ENCODE measurements around the gene MIEF2.

DNA sequence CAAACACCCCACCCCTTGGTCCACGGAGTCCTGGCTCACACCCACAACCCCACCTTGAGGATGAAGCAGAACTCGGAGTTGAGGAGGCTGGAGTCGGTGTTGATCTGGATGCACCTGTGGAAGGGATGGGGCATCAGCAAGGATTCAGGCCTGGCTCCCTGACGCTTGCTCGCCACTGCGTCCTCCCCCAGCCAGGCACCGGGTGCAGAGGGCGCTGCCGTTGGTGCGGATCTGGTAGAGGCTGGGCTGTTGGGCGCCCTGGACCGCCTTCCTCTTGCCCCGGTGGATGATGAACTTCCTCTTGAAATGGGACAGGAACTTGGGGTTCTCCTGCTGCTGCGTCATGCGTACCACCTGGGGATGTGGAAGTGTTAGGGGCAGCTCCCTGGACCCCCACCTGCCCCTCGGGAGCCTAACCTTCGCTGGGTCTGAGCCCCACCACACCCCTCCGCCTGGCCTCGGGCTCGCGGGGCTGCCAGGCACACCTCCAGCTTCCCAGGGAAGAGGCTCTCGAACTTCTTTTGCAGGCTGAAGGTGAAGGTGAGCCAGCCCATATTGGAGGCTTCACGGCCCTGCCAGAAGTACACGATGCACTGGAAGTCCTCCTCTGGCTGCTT is 14.2 kb upstream of the MIEF2 start:
- TF ChIP-seq, protein P1, sequence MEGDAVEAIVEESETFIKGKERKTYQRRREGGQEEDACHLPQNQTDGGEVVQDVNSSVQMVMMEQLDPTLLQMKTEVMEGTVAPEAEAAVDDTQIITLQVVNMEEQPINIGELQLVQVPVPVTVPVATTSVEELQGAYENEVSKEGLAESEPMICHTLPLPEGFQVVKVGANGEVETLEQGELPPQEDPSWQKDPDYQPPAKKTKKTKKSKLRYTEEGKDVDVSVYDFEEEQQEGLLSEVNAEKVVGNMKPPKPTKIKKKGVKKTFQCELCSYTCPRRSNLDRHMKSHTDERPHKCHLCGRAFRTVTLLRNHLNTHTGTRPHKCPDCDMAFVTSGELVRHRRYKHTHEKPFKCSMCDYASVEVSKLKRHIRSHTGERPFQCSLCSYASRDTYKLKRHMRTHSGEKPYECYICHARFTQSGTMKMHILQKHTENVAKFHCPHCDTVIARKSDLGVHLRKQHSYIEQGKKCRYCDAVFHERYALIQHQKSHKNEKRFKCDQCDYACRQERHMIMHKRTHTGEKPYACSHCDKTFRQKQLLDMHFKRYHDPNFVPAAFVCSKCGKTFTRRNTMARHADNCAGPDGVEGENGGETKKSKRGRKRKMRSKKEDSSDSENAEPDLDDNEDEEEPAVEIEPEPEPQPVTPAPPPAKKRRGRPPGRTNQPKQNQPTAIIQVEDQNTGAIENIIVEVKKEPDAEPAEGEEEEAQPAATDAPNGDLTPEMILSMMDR (conservative IDR thresholded peaks at IDR 0.05; ENCODE audit: low read depth, low read length) = no peak
- TF ChIP-seq EZH2 (IDR thresholded peaks at IDR 0.05; ENCODE audit: low read length, unreplicated experiment) (no peak), EZH2phosphoT487 (IDR thresholded peaks at IDR 0.05; ENCODE audit: borderline replicate concordance, low read length) (no peak)

Measured in PC-3 (cell line).